KOPT-K1 (cell line): ENCODE measurements around the gene NAV3.

Experiments
- H3K27ac ChIP-seq: fragments of 200-600 bp; sonication (generic); 2 replicates; pipeline ENCODE4 v1.5.1; 2016; ENCODE audit warnings: antibody characterized with exemption, mild to moderate bottlenecking, low read depth, low read length; ENCODE audit not compliant: poor library complexity, severe bottlenecking
- H3K36me3 ChIP-seq: fragments of 200-600 bp; sonication (generic); 2 replicates; pipeline ENCODE4 v1.5.1; 2017; ENCODE audit warnings: antibody characterized with exemption, mild to moderate bottlenecking, low read length, moderate library complexity; ENCODE audit not compliant: insufficient read depth
- H3K9me3 ChIP-seq: fragments of 200-600 bp; sonication (generic); 2 replicates; pipeline ENCODE4 v1.5.1; 2017; ENCODE audit warnings: antibody characterized with exemption, low read length, mild to moderate bottlenecking; ENCODE audit not compliant: insufficient read depth, poor library complexity, severe bottlenecking

NAV3 gene

DNA sequence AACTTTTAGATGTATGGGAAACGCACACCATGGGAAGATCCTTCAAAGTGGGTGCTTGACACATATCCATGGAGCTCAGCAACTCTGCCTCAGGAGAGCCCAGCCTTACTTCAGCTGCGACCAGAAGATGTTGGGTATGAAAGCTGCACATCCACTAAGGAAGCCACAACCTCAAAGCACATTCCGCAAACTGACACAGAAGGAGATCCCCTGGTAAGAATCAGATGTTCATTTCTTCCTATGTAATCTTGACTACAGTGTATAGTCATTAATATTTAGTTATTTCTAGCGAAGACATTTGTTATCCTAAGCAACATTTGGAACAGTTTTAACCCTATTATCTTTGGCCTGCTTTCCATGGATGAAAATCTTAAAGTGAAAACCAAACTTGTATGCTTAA lies 374.2 kb downstream of the NAV3 start:
- H3K27ac ChIP-seq: no peak overlapping the region
- H3K9me3 ChIP-seq: no peaks in the 10 kb centered on the region
- no peaks in the 10 kb centered on the region for H3K36me3 ChIP-seq

DNA sequence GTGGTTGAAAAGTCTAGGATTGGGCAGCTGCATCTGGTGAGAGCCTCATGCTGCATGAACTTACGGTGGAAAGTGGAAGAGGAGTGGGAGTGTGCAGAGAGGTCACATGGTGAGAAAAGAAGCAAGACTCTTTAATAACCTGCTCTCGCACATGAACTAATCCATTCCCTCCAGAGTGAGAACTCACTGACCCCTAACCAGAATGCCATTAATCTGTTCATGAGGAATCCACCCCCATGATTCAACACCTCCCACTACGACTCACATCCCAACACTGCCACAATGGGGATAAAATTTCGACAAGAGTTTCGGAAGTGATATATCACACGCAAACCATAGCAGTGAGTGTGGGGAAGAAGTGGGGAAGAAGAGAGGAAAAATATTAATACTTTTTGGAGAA lies 377.4 kb downstream of the NAV3 start:
- Histone ChIP-seq H3K27ac (no peak overlapping the region), H3K36me3 (no peaks in the 10 kb centered on the region), H3K9me3 (no peaks in the 10 kb centered on the region)

DNA sequence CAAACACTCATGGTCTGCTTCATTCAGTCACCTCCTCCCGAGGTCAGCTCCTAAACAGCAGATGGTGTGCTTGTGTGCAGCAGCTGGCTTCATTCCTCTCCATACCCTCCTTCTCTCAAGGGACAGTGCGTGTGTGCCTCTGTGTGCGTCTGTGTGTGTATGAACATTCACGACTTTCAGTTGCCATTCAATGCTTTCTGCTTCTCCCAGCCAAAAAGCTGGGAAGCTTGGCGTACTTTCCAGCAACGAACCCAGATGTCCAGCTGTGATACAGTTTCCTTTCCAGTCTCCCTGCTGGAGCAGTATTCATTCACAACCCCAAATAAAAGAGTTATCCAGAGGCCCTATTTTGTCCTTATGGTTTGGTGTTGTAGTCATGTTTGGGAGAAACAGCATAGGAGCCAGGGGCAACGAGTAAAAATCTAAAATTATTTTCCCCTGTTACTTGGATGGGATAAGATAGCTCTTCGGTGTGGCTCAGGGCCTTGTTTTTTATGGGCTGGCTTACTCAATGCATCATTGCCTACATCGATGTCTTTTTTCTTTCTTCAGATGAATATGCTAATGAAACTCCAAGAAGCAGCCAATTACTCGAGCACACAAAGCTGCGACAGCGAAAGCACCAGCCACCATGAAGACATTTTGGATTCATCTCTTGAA lies 379.3 kb downstream of the NAV3 start:
- Histone ChIP-seq H3K27ac (no peak overlapping the region), H3K36me3 (no peaks in the 10 kb centered on the region), H3K9me3 (no peaks in the 10 kb centered on the region)

DNA sequence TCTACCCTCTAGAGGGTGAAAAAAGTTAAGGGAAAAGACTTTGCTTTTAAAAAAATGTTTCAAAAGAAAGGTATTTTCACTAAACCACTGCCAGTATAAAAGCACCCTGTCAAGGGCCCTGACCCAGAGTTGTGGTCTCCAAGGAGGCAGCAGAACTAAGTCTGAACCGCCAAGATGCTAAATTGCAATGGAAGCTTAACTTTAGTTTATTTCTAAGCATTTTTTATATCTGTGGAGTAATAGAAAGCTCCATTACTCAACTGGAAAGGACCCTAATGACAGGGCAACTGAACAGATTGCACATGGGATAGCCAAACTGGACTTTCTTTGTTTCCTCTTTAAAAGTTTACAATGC lies 379.8 kb downstream of the NAV3 start:
- H3K36me3 ChIP-seq: no peaks in the 10 kb centered on the region
- H3K9me3 ChIP-seq: no peaks in the 10 kb centered on the region
- H3K27ac ChIP-seq: no peak overlapping the region

DNA sequence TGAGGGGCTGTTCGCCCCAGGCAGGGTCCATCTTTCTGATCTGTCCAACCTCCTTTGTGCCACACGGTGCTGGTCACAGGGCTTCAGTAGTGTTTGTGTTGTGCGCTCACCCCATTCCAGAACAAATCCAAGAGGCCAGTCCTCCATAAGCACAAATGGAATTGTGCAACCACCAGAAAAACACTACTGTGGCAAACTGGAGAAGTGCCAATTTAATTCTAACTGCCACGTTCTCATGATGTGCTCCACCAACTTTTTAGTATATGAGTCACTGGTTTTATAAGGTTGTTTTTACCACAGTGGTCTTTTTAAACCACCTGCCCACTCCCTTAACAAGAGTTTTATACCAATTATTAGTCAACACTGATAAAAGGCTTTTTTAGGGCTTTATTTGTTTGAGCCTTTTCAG lies 380.2 kb downstream of the NAV3 start:
- Histone ChIP-seq H3K9me3 (no peaks in the 10 kb centered on the region), H3K36me3 (no peaks in the 10 kb centered on the region), H3K27ac (no peak overlapping the region)

DNA sequence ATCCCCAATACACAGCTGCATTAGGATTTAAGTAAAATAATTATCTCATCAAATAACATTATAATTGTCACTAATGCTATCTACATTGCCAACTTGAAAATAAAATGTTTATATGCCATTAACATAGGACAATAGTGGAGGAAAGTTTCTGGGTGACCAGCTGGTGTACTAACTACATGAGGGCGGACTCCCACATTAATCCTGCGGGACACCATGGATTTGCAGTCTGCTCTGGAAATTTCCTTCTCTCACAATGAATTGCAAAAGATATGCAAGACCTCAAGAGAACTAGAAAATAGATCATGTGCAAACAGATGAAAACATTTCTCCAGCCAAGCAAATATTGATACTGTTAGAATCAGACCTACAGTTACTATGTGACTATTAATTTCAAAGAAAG lies 390.1 kb downstream of the NAV3 start:
- Histone ChIP-seq H3K36me3 (no peaks in the 10 kb centered on the region), H3K27ac (no peak overlapping the region)

DNA sequence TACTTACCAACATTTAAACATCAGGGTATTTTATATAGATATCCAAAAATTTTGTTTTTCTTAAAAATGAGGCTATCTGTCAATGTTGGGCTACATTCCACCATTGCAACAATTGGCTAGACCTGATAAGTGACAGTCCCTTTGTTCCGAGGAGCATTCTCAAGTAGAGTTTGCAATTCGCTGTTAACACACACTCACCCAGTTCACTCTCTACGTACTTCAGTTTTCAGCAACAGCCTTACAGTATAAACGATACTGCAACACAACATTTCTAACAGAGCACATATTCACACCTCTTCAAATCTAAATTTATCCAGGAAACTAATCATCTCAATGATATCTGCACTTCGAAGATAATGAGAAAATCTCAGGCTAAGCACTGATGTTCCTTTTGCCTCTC lies 393.5 kb downstream of the NAV3 start:
- Histone ChIP-seq H3K36me3 (no peaks in the 10 kb centered on the region), H3K27ac (no peak overlapping the region), H3K9me3 (peaks cover 6% of the 10 kb centered on the region)

More for the DNA sequence above, 390.1 kb downstream of the NAV3 start:
- H3K9me3 ChIP-seq: no peaks in the 10 kb centered on the region

DNA sequence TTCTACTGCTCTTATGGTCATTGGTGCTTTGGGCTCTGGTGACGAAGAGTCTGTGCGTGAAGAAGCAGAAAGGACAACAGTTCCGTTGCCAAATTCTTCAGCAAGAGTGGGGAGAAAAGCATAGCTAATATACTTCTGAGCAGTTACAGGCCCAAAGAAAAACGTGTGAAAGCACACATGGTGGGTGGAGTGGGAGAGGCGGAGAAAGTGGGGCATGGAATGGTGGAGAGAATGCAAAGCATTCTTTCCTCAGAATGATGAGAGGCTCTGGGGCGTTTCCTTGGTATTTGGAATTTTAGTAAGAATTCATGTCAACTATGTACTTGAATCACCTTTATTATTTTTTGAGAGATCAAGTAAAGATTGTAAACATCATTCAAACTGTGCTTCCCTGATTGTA lies 396.1 kb downstream of the NAV3 start:
- no peak overlapping the region for H3K27ac ChIP-seq
- no peaks in the 10 kb centered on the region for H3K36me3 ChIP-seq
- peaks cover 6% of the 10 kb centered on the region for H3K9me3 ChIP-seq

DNA sequence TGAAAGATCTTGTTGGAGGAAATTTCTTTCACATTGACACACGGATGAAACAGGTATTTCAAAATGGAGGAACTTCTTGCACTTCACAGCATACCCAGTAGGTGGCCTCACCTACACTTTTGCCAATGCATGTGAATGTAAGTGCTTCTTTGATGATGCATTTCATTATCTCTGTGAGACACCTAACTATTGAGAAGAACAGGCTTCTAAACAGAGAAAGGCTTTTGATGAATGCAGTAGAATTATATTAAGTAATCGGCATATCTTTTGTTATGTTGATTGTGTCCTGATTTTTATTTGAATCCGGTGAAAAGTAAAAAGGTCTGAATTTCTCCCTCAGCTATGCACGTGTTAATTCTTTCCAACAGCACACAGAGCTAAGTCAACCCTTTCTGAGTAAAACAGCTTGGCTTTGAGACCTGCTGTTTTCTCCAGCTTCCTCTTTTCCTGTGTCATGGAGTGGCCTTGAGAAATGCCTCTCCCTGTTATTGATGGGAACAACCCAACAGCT lies 399.0 kb downstream of the NAV3 start:
- Histone ChIP-seq H3K36me3 (no peaks in the 10 kb centered on the region), H3K27ac (no peak overlapping the region), H3K9me3 (peaks cover 6% of the 10 kb centered on the region)

DNA sequence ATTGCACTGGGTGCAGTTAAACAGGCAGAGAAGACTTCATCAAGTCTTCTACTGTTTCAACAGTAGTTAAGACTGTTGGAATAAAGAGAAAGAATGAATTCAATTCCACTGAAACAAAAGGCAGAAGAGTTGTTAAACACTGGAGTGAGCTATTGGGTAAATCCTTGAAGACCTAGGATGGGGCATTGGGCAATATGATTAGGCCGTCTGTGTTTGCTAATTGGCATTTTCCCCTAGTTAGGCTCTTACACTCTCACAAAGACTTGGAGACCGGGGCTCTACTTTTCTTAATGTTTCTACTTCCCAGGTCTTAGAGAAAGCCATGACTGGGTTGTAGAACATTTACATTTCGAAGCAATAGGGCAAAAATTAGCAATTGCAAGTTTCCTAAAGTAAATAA lies 402.1 kb downstream of the NAV3 start:
- H3K36me3 ChIP-seq: no peaks in the 10 kb centered on the region
- peaks cover 3% of the 10 kb centered on the region for H3K9me3 ChIP-seq
- H3K27ac ChIP-seq: no peak overlapping the region

DNA sequence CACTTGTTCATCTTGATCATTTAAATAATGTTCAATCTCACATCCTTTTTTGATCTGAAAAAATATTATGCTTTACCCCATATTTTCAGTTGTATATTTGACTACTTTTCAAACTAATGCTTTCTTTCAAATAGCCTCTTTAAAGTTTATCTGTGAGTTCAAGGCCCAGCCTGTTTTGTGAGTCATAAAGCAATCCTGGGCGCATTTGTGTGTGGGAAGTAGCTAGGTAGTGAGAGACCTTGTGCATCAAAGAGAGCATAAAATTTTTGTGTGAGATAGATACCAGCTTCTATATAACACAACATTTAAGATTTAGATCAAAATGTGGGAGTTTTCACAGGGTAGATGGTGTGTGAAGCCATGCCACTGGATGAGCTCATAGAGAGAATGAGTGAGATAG lies 405.6 kb downstream of the NAV3 start:
- Histone ChIP-seq H3K9me3 (no peaks in the 10 kb centered on the region), H3K27ac (no peak overlapping the region), H3K36me3 (no peaks in the 10 kb centered on the region)

DNA sequence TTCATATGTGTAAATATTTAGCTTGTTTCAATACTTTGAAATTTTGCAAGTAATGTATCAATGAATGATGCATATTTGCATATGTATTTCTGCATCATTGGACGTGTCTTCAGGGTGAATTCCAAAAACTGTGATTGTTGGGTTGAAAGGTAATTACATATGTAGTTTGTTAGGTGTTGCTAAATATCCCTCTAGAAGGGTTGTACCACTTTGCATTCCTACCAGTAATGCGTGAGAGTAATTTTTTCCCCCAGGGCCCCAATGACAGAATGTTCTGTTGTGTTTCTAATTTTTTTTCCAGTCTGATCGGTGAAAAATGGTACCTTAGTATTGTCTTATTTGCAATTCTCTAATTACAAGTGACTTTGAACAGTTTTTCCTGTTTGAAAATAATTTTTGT lies 408.9 kb downstream of the NAV3 start:
- H3K27ac ChIP-seq: no peak overlapping the region

DNA sequence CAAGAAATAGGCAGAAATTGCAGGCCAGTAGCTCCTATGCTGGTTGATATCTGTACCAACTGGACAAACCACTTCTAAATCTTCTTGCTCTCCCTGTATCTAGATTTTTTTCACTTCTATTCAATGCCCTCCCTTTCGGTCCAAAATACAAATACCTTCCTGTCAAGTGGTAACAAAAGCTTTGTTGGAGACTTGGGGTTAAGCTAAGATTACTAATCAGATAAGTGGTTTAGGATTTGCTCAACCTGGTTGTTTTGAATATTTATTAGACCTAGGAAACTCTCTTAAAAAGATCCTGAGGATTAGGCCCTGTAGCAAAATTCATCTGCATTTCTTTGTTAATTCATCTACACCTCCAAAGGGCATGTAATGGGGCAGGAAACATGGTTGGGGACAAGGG lies 410.1 kb downstream of the NAV3 start:
- H3K36me3 ChIP-seq: no peaks in the 10 kb centered on the region
- H3K9me3 ChIP-seq: no peaks in the 10 kb centered on the region
- no peak overlapping the region for H3K27ac ChIP-seq

More for the DNA sequence above, 408.9 kb downstream of the NAV3 start:
- Histone ChIP-seq H3K9me3 (no peaks in the 10 kb centered on the region), H3K36me3 (no peaks in the 10 kb centered on the region)

DNA sequence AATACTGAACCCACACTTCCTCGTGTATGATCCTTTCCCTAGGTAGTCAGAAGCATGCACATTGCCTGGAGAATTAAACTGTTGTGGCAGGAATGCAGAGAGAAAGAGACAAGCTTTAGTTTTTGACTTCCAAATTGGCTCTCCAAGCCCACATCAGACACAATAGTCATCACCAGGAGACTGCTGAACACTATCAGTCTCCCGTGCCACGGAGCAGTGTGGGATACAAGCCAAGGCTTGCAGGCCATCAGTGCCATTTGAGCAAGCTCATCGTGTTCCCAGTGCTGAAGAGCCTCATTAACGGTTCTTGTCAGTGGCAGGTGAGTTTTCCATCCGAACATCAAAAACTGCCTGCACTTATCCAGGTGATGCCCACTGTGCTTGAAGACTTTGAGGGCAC lies 410.8 kb downstream of the NAV3 start:
- H3K9me3 ChIP-seq: no peaks in the 10 kb centered on the region
- H3K36me3 ChIP-seq: no peaks in the 10 kb centered on the region
- no peak overlapping the region for H3K27ac ChIP-seq

DNA sequence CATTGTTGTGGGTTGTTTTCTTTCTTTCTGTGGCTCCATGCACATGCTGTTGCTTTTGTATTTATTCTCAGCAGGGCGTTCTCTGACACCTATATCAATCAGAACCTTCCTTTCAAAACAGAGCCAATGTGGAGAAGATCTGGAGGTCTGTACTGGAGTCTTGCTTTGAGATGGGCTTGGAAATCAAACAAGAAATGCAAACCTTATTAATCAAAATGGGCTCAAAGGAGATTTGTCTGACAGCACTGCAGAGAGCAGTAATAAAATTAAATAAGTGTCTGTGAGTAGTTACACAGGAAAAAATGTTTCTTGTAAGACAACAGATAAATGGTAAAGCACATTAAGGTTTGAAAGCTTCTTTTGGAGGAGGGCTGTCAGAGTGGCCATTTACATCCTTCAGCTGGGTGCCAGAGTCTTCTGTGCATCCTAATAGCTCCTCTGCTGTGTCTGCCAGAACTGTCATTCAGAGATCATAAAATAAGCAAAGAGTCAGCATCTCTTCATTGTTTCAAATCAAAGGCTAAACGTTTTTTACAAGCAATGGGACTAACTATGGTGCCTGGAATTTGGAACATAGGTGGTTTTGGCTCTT lies 414.3 kb downstream of the NAV3 start:
- Histone ChIP-seq H3K9me3 (no peaks in the 10 kb centered on the region), H3K27ac (no peak overlapping the region), H3K36me3 (no peaks in the 10 kb centered on the region)

DNA sequence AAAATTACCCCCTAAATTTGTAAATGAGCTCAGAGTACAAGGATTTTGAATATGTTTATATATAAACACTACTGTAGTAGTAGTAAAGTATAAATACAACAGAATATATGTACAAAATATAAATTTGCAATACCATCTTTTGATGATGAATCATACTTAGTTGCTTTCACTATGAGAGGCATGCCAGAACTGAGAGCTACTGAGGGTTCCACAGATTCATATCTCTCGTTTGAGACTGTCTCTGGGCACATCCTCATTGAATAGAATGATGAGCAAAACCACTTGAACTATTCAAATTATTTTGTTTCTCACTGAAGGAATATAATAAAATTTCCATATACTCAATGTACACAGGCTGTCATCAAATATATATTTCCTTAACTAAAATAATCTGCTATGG lies 417.6 kb downstream of the NAV3 start:
- H3K9me3 ChIP-seq: no peaks in the 10 kb centered on the region
- no peak overlapping the region for H3K27ac ChIP-seq
- H3K36me3 ChIP-seq: no peaks in the 10 kb centered on the region
